ENCODE data around the gene MYO1G.
A peak's percentile ranks its signal among the peaks of the same experiment; 100 is the strongest.

Gene MYO1G

GRCh38 chr7:44981035-44981706 lies 2.4 kb upstream of the MYO1G start:
- DNase-seq (ENCODE audit: low read depth in 3 of 3): peak in 1 of 3 experiments; percentile 62

- DNase-seq (ENCODE audit: low read depth in 3 of 3): peak; percentile 48 to 87 (median 69)
Measured at GRCh38 chr7:44980393-44981034, 1.7 kb upstream of the MYO1G start.

GRCh38 chr7:44979481-44980392 lies 922 bp upstream of the MYO1G start:
- DNase-seq (ENCODE audit: low read depth in 3 of 3): no peak

GRCh38 chr7:44977959-44978335 lies 868 bp downstream of the MYO1G start:
- no peak for DNase-seq (ENCODE audit: low read depth in 3 of 3)

- peak; percentile 40 to 83 (median 52) for DNase-seq (ENCODE audit: low read depth in 3 of 3)
Measured at GRCh38 chr7:44977304-44977958, 1.4 kb downstream of the MYO1G start.

GRCh38 chr7:44976746-44977196 lies 2.0 kb downstream of the MYO1G start:
- no peak for DNase-seq (ENCODE audit: low read depth in 3 of 3)

- DNase-seq (ENCODE audit: low read depth in 3 of 3): no peak
Measured at GRCh38 chr7:44976040-44976745, 2.6 kb downstream of the MYO1G start.

GRCh38 chr7:44975331-44976039 lies 3.3 kb downstream of the MYO1G start:
- no peak for DNase-seq (ENCODE audit: low read depth in 3 of 3)

- no peak for DNase-seq (ENCODE audit: low read depth in 3 of 3)
Measured at GRCh38 chr7:44974549-44974948, 4.3 kb downstream of the MYO1G start.

- no peak for DNase-seq (ENCODE audit: low read depth in 3 of 3)
Measured at GRCh38 chr7:44973610-44974401, 5.0 kb downstream of the MYO1G start.

GRCh38 chr7:44972562-44972961 lies 6.3 kb downstream of the MYO1G start:
- no peak for DNase-seq (ENCODE audit: low read depth in 3 of 3)

GRCh38 chr7:44971902-44972441 lies 6.8 kb downstream of the MYO1G start:
- no peak for DNase-seq (ENCODE audit: low read depth in 3 of 3)

GRCh38 chr7:44971188-44971901 lies 7.5 kb downstream of the MYO1G start:
- no peak for DNase-seq (ENCODE audit: low read depth in 3 of 3)

- DNase-seq (ENCODE audit: low read depth in 3 of 3): no peak
Measured at GRCh38 chr7:44970523-44971051, 8.2 kb downstream of the MYO1G start.

- no peak for DNase-seq (ENCODE audit: low read depth in 3 of 3)
Measured at GRCh38 chr7:44969701-44970522, 8.9 kb downstream of the MYO1G start.

- DNase-seq (ENCODE audit: low read depth in 3 of 3): no peak
Measured at GRCh38 chr7:44969049-44969700, 9.6 kb downstream of the MYO1G start.

Measured in stimulated activated CD4-positive, alpha-beta T cell treated with anti-CD3 and anti-CD28 coated beads, TNF-alpha, amount 100 ng/mL, for 24 hours (primary cell).